NCI-H774 (cell line): ENCODE results near the gene KDM4B.

Experiments used
- DNase-seq: peaks from one replicate; lab custom pipeline; 2025; lab: John Stamatoyannopoulos, UW

KDM4B gene

GRCh38 chr19:4984438-4984990 is 15.6 kb downstream of the KDM4B start:
- no peak for DNase-seq

GRCh38 chr19:4985551-4985991 is 16.7 kb downstream of the KDM4B start:
- DNase-seq = no peak

- DNase-seq = no peak
Measured at GRCh38 chr19:4986056-4986455, 17.1 kb downstream of the KDM4B start.

GRCh38 chr19:4986471-4986891 is 17.6 kb downstream of the KDM4B start:
- DNase-seq = no peak

GRCh38 chr19:4987256-4987655 is 18.3 kb downstream of the KDM4B start:
- no peak for DNase-seq

- no peak for DNase-seq
Measured at GRCh38 chr19:4987692-4988370, 18.9 kb downstream of the KDM4B start.

- DNase-seq = no peak
Measured at GRCh38 chr19:4988770-4989251, 19.9 kb downstream of the KDM4B start.

- DNase-seq = no peak
Measured at GRCh38 chr19:4990306-4990705, 21.4 kb downstream of the KDM4B start.

- DNase-seq = no peak
Measured at GRCh38 chr19:4991538-4991937, 22.6 kb downstream of the KDM4B start.

GRCh38 chr19:4991996-4992698 is 23.2 kb downstream of the KDM4B start:
- DNase-seq = no peak

- DNase-seq = no peak
Measured at GRCh38 chr19:4993683-4994082, 24.8 kb downstream of the KDM4B start.

GRCh38 chr19:4996701-4997100 is 27.8 kb downstream of the KDM4B start:
- no peak for DNase-seq

GRCh38 chr19:4997297-4997696 is 28.4 kb downstream of the KDM4B start:
- no peak for DNase-seq

GRCh38 chr19:5000120-5000611 is 31.3 kb downstream of the KDM4B start:
- DNase-seq = no peak

- no peak for DNase-seq
Measured at GRCh38 chr19:5001615-5002014, 32.7 kb downstream of the KDM4B start.

GRCh38 chr19:5002143-5002542 is 33.2 kb downstream of the KDM4B start:
- DNase-seq = no peak

- no peak for DNase-seq
Measured at GRCh38 chr19:5003781-5004180, 34.9 kb downstream of the KDM4B start.

- DNase-seq = no peak
Measured at GRCh38 chr19:5005096-5005495, 36.2 kb downstream of the KDM4B start.

- no peak for DNase-seq
Measured at GRCh38 chr19:5006201-5006600, 37.3 kb downstream of the KDM4B start.

- no peak for DNase-seq
Measured at GRCh38 chr19:5006821-5007220, 37.9 kb downstream of the KDM4B start.

GRCh38 chr19:5011476-5012238 is 42.7 kb downstream of the KDM4B start:
- DNase-seq = no peak
